Measurements from ENCODE around the gene THSD7A.

- TF ChIP-seq CTCF (conservative IDR thresholded peaks at IDR 0.05) (no peak), ZFX (IDR thresholded peaks at IDR 0.05) (no peak)
Observed at GRCh38 chr7:11727864-11728263, 104.1 kb downstream of the THSD7A start.

Data from C4-2B (cell line).